ENCODE results near the gene RETSAT.
"Not testable (repeated sequence)": the region's sequence is repeated elsewhere in the genome, so short reads cannot be mapped to it uniquely, and the experiment has no call there.

Gene RETSAT

GRCh38 chr2:85367180-85367579 lies 12.9 kb upstream of the RETSAT start:
- no peak for DNase-seq (ENCODE audit: insufficient read length, low spot score)
- no peak for FAIRE-seq
- no peak for TF ChIP-seq CTCF (IDR thresholded peaks at IDR 0.05; ENCODE audit: insufficient read depth, missing control alignments)

- not testable (repeated sequence) for DNase-seq (ENCODE audit: insufficient read length, low spot score); FAIRE-seq
These were observed 8.5 kb upstream of the RETSAT start for GRCh38 chr2:85362653-85363387.

DNA sequence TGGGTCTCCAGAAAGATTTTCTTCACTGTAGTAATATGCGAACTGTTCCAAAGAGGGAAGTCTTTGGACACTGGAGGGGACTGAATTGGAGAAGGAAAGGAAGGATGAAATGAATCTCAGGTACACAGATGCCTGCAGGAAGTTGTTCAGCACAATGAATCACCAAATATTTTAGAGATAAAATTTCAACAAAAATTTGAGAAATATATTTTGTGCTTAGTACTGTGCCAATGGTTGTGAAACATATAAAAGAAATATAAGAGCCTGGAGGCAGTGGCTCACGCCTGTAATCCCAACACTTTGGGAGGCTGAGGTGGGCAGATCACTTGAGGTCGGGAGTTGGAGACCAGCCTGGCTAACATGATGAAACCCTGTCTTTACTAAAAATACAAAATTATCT lies 3.4 kb upstream of the RETSAT start:
- FAIRE-seq (no peak), DNase-seq (ENCODE audit: insufficient read length, low spot score) (no peak)
- no peak for TF ChIP-seq CTCF (IDR thresholded peaks at IDR 0.05; ENCODE audit: insufficient read depth, missing control alignments)

GRCh38 chr2:85356186-85356585 lies 1.9 kb upstream of the RETSAT start:
- no peak for DNase-seq (ENCODE audit: insufficient read length, low spot score)
- FAIRE-seq: no peak
- no peak for TF ChIP-seq CTCF (IDR thresholded peaks at IDR 0.05; ENCODE audit: insufficient read depth, missing control alignments)

DNA sequence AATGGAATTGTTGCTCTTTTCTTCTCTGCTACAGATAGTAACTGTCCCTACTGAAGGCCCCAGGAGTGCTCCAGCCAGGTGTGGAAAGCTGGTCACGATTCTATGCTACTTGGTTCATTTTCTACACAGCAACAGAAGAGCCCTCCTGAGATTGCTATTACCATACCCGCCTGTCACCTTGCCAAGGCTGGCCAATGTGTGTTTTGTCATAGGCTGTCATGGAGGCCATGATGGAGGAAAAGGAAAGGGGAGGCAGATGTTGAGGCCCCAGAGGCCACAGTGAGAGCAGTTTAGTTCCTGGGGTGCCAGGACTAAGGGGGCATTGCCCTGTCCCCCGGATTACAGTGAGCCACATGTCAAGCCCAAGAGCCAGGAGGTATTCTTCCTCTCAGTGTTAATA lies 1.2 kb upstream of the RETSAT start:
- FAIRE-seq: no peak
- no peak for TF ChIP-seq CTCF (IDR thresholded peaks at IDR 0.05; ENCODE audit: insufficient read depth, missing control alignments)

DNA sequence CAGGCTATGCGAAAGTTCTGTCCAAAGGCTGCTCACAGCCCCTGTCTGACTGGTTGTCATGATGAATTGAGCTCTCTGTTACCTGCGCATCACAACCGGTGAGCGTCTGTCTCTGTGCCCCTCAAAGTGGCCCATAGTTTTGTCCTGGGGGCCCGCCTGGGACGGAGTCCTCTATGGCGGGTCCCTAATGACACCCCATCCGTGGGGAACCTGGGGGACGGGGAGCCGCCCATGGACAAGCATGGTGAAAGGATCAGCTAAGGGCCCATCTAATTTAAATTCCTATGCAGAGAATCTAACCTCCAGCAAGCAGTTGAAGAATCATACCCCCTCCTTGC lies 714 bp upstream of the RETSAT start:
- no peak for TF ChIP-seq CTCF (IDR thresholded peaks at IDR 0.05; ENCODE audit: insufficient read depth, missing control alignments)
- FAIRE-seq (no peak), DNase-seq (ENCODE audit: insufficient read length, low spot score) (no peak)

More for the DNA sequence above, 1.2 kb upstream of the RETSAT start:
- DNase-seq (ENCODE audit: insufficient read length, low spot score): no peak

DNA sequence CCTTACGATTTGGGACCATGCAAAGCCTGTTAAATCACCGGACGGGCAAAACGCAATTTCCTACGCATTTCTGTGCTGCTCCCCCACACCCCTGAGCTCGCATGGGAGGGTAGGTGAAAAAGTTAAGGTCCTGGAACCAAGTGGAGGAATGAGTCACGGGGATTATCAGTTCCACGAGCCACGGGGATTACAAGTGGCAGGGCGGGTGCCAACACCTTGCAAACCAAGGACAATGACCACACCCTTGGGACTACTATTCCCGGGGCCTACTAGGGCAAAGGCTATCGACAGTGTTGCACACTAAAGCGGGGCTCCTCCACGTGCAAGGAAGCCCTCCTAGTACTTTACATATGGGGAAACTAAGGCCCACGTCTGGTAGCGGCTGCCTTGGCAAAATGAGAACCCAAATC lies 447 bp downstream of the RETSAT start:
- no peak for TF ChIP-seq CTCF (IDR thresholded peaks at IDR 0.05; ENCODE audit: insufficient read depth, missing control alignments)
- FAIRE-seq (no peak), DNase-seq (ENCODE audit: insufficient read length, low spot score) (no peak)

DNA sequence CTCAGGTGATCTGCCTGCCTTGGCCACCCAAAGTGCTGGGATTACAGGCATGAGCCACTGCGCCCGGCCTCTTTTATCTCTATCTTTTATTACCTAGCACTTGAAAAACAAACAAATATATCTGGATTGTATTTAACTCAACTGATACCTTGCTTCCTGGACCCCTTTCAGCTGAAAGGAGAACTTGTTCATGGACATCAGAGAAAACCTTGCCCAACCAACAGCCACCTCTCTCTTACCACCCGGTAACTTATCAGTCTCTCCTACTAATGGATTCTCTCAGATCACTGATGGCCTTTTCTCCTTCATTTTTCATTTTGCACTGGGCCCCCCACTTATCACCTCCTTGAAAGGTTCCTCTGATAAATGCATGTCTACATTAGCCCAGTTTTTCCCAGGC lies 6.7 kb downstream of the RETSAT start:
- TF ChIP-seq CTCF (IDR thresholded peaks at IDR 0.05; ENCODE audit: insufficient read depth, missing control alignments): no peak
- DNase-seq (ENCODE audit: insufficient read length, low spot score) (no peak), FAIRE-seq (no peak)
